Uterus (tissue), 4 donors: ENCODE results near the gene CACNB1. TPM values are rescaled to one million over a fixed set of nuclear protein-coding genes. Genes with fewer than 3 reads are reported as not detected.
A peak's percentile ranks its signal among the peaks of the same experiment; 100 is the strongest.
"Not testable (repeated sequence)": the region's sequence is repeated elsewhere in the genome, so short reads cannot be mapped to it uniquely, and the experiment has no call there.

Experiments
- DNase-seq, 2 donors: peaks; one replicate each; pipeline ENCODE4 v3.0.0-alpha.2; 2019 to 2020
- H3K27ac ChIP-seq, 2 donors: fragments of 200-600 bp; sonication (generic); 1 replicate in 1 of 2; 2 replicates in 1 of 2; pipeline ENCODE4 v1.5.1; 2016 to 2018
- H3K27me3 ChIP-seq, 2 donors: fragments of 200-600 bp; sonication (generic); one replicate each; pipeline ENCODE4 v1.5.1; 2018 to 2019; ENCODE audit warnings: control low read depth in 1 of 2
- H3K36me3 ChIP-seq, 2 donors: fragments of 200-600 bp; sonication (generic); one replicate each; pipeline ENCODE4 v1.5.1; 2019; ENCODE audit warnings: control low read depth in 1 of 2
- H3K4me1 ChIP-seq, 2 donors: fragments of 200-600 bp; sonication (generic); one replicate each; pipeline ENCODE4 v1.5.1; 2018 to 2019; ENCODE audit warnings: control low read depth in 1 of 2
- H3K4me3 ChIP-seq, 2 donors: fragments of 200-600 bp; sonication (generic); 1 replicate in 1 of 2; 2 replicates in 1 of 2; pipeline ENCODE4 v1.5.1; 2018 to 2019; ENCODE audit warnings: mild to moderate bottlenecking in 1 of 2
- H3K9me3 ChIP-seq, 2 donors: fragments of 200-600 bp; sonication (generic); one replicate each; pipeline ENCODE4 v1.5.1; 2019; ENCODE audit warnings: control low read depth in 1 of 2
- CTCF ChIP-seq, 4 experiments: fragments of 200-600 bp in 2 of 4; fragments of 450-650 bp in 2 of 4; sonication (generic) in 2 of 4; IDR thresholded peaks; one replicate each; pipeline ENCODE4 v1.5.1; 2016 to 2019; ENCODE audit warnings: antibody characterized with exemption in 4 of 4, mild to moderate bottlenecking in 2 of 4, moderate library complexity in 1 of 4
- POLR2A ChIP-seq, 2 donors: fragments of 450-650 bp; IDR thresholded peaks; one replicate each; pipeline ENCODE4 v1.6.1; 2016; ENCODE audit warnings: antibody characterized with exemption in 2 of 2, mild to moderate bottlenecking in 1 of 2, moderate library complexity in 1 of 2
- intact Hi-C: fragments of 100-400 bp; cut with DNase I; formaldehyde crosslinking; loops from one replicate; pipeline ENCODE4 v1.15.1; 2023; ENCODE audit warnings: low total_unique reads
- total RNA-seq, 4 donors: library from RNA; depleted of rRNA in 3 of 4; stranded (reverse); fragments of >200 nt in 3 of 4; gene quantifications; one replicate each; pipeline versions ENCODE4 v1.1.0 to v1.2.4, GENCODE V29; 2014 to 2023
- donor health status: DM: yes; HTN: yes; CAD: no.

The CACNB1 gene
- total RNA-seq, 4 donors from 2014 or later: 5.6 to 23.3 (median 8.4) TPM

DNA sequence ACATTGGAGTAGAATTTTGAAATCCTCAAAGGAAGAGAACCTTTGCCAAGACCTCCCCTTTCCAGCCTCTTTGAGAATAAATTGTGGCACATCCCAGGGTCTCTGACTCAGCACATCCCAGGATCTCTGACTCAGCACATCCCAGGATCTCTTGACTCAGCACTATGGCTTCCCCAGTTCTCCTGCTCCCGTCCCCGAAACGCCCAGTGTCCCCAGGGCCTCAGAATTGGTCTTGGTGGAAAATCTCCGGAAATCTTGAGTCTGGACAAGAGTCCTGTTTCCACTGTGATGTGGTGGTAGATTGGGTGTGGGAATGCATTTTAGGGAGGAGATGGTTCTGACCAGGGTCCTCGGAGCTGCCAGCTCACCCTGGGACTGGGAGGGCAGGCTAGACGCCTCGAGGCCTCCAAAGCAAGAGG, 65.3 kb downstream of the CACNB1 start:
- intact Hi-C loops: no loop called here
- Histone ChIP-seq H3K4me1 (no peaks in the 10 kb centered on the region), H3K36me3 (no peaks in the 10 kb centered on the region), H3K4me3 (no peak overlapping the region), H3K27me3 (no peaks in the 10 kb centered on the region), H3K9me3 (no peaks in the 10 kb centered on the region), H3K27ac (peak overlapping the region in 1 of 2 donors; percentile 36)
- DNase-seq: peak; percentile 57 to 74
- no peak for TF ChIP-seq POLR2A (IDR thresholded peaks at IDR 0.05)
- TF ChIP-seq CTCF (IDR thresholded peaks at IDR 0.05): no peak

- intact Hi-C loops: no loop called here
- H3K4me1 ChIP-seq: no peaks in the 10 kb centered on the region
- no peak for DNase-seq
- H3K27ac ChIP-seq: peak overlapping the region in 1 of 2 donors; percentile 52
- TF ChIP-seq CTCF (IDR thresholded peaks at IDR 0.05) (no peak), POLR2A (IDR thresholded peaks at IDR 0.05) (no peak)
- H3K27me3 ChIP-seq: no peaks in the 10 kb centered on the region
- H3K36me3 ChIP-seq: no peaks in the 10 kb centered on the region
- no peaks in the 10 kb centered on the region for H3K9me3 ChIP-seq
- H3K4me3 ChIP-seq: no peak overlapping the region
Measured at GRCh38 chr17:39131616-39132015, 65.9 kb downstream of the CACNB1 start.

DNA sequence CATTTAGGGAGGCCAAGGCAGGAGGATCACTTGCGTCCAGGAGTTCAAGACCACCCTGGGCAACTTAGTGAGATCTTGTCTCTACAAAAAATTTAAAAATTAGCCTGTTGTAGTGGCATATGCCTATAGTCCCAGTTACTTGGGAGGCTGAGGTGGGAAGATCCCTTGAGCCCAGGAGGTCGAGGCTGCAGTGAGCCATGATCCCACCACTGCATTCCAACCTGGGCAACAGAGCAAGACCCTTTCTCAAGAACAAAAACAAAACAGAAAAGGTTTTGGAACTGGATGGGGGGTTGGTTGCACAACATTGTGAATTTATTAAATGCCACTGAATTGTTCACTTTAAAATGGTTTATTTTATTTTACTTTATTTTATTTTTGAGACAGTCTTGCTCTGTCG, 67.3 kb downstream of the CACNB1 start:
- Histone ChIP-seq H3K4me3 (no peak overlapping the region), H3K27me3 (no peaks in the 10 kb centered on the region), H3K27ac (no peak overlapping the region), H3K36me3 (no peaks in the 10 kb centered on the region), H3K4me1 (no peaks in the 10 kb centered on the region), H3K9me3 (no peaks in the 10 kb centered on the region)
- TF ChIP-seq POLR2A (IDR thresholded peaks at IDR 0.05) (no peak), CTCF (IDR thresholded peaks at IDR 0.05) (no peak)
- DNase-seq: no peak
- intact Hi-C loops: no loop called here

- intact Hi-C loops, H3K9me3 ChIP-seq, H3K27ac ChIP-seq, DNase-seq, H3K27me3 ChIP-seq, H3K4me1 ChIP-seq, H3K4me3 ChIP-seq, H3K36me3 ChIP-seq: not testable (repeated sequence)
Measured at GRCh38 chr17:39129544-39129943, 67.9 kb downstream of the CACNB1 start.

GRCh38 chr17:39126436-39126835, 71.0 kb downstream of the CACNB1 start:
- TF ChIP-seq POLR2A (IDR thresholded peaks at IDR 0.05) (no peak), CTCF (IDR thresholded peaks at IDR 0.05) (no peak)
- no peak overlapping the region for H3K27ac ChIP-seq
- no peak overlapping the region for H3K4me3 ChIP-seq
- no peaks in the 10 kb centered on the region for H3K27me3 ChIP-seq
- no peaks in the 10 kb centered on the region for H3K9me3 ChIP-seq
- no peaks in the 10 kb centered on the region for H3K36me3 ChIP-seq
- intact Hi-C loops: no loop called here
- no peak for DNase-seq
- H3K4me1 ChIP-seq: no peaks in the 10 kb centered on the region
